ENCODE results near the gene SCAND1.

- TF ChIP-seq EZH2phosphoT487 (IDR thresholded peaks at IDR 0.05), result no peak
- no peak for TF ChIP-seq CTCF (IDR thresholded peaks at IDR 0.05)
- TF ChIP-seq EZH2 (IDR thresholded peaks at IDR 0.05), result no peak
Measured at GRCh38 chr20:35981969-35982368, 27.7 kb upstream of the SCAND1 start.
